ENCODE data around the gene RBM5.

- TF ChIP-seq CTCF (IDR thresholded peaks at IDR 0.05): no peak
- no peak for TF ChIP-seq POLR2A (IDR thresholded peaks at IDR 0.05)
Measured at GRCh38 chr3:50155891-50156290, 67.2 kb downstream of the RBM5 start.
